ENCODE measurements around the gene DDX54.

GRCh38 chr12:113116875-113117274 is 68.4 kb downstream of the DDX54 start:
- TF ChIP-seq CTCF (IDR thresholded peaks at IDR 0.05), result no peak
- no peak for TF ChIP-seq POLR2AphosphoS5 (IDR thresholded peaks at IDR 0.05)

Measured in suprapubic skin (tissue), 3 donors.